Measurements from ENCODE around the gene REC8. TPM values are rescaled to one million over a fixed set of nuclear protein-coding genes. Genes with fewer than 3 reads are reported as not detected.

REC8 gene
- total and polyA plus RNA-seq, 2 of the 13 experiments (the other 11 are each of a cell fraction or from before 2014, with no cell fraction given): 3.4 to 14.7 TPM

GRCh38 chr14:24146978-24147760 lies 24.7 kb upstream of the REC8 start, which contains the start of gene RNF31 (continued):
- peak; percentile 84 for TF ChIP-seq SNAPC2 (CRISPR knock-in tag; IDR thresholded peaks at IDR 0.05)
- peak; percentile 31; the same call in 1 of the 2 replicates for TF ChIP-seq NCOA2 (CRISPR knock-in tag; IDR thresholded peaks at IDR 0.05)
- 0 out of 2 replicates have a peak, but pooled peaks have one; percentile 52 for TF ChIP-seq ZNF276 (CRISPR knock-in tag; IDR thresholded peaks at IDR 0.05; ENCODE audit: low read depth)
- TF ChIP-seq, protein P1, sequence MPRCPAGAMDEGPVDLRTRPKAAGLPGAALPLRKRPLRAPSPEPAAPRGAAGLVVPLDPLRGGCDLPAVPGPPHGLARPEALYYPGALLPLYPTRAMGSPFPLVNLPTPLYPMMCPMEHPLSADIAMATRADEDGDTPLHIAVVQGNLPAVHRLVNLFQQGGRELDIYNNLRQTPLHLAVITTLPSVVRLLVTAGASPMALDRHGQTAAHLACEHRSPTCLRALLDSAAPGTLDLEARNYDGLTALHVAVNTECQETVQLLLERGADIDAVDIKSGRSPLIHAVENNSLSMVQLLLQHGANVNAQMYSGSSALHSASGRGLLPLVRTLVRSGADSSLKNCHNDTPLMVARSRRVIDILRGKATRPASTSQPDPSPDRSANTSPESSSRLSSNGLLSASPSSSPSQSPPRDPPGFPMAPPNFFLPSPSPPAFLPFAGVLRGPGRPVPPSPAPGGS (CRISPR knock-in tag; IDR thresholded peaks at IDR 0.05): no peak; the same call in none of the 2 replicates
- TF ChIP-seq TCF7L2 (IDR thresholded peaks at IDR 0.05; ENCODE audit: low read depth, low read length): no peak
- peak; percentile 85 for TF ChIP-seq SRSF1 (optimal IDR thresholded peaks at IDR 0.05; ENCODE audit: low read depth, low read length)
- TF ChIP-seq KAT7 (CRISPR knock-in tag; IDR thresholded peaks at IDR 0.05; ENCODE audit: borderline replicate concordance): peak; percentile 82
- TF ChIP-seq ZNF367 (CRISPR knock-in tag; IDR thresholded peaks at IDR 0.05; ENCODE audit: borderline replicate concordance): peak; percentile 79; the same call in 1 of the 2 replicates
- peak; percentile 38; the same call in 1 of the 2 replicates for TF ChIP-seq FOSL1 (CRISPR knock-in tag; IDR thresholded peaks at IDR 0.05; ENCODE audit: borderline replicate concordance)
- peak; percentile 86 for TF ChIP-seq HNRNPH1 (optimal IDR thresholded peaks at IDR 0.05; ENCODE audit: low read depth, low read length)
- no peak; the same call in 1 of the 2 replicates for TF ChIP-seq RNF2 (conservative IDR thresholded peaks at IDR 0.05; ENCODE audit: low read depth)
- no peak; the same call in 1 of the 2 replicates for TF ChIP-seq ZNF354B (CRISPR knock-in tag; IDR thresholded peaks at IDR 0.05)
- no peak for TF ChIP-seq CENPX (CRISPR knock-in tag; IDR thresholded peaks at IDR 0.05)
- TF ChIP-seq SMARCC2 (IDR thresholded peaks at IDR 0.05): no peak
- peak; percentile 85 for TF ChIP-seq BRF2 (CRISPR knock-in tag; IDR thresholded peaks at IDR 0.05)
- TF ChIP-seq EP300 (IDR thresholded peaks at IDR 0.05; ENCODE audit: low read depth in 2 of 2, low read length in 2 of 2): no peak
- peak; percentile 33; the same call in 1 of the 2 replicates for TF ChIP-seq EP300 (CRISPR knock-in tag; IDR thresholded peaks at IDR 0.05; ENCODE audit: borderline replicate concordance)
- 0 out of 2 replicates have a peak, but pooled peaks have one; percentile 13 for TF ChIP-seq RARA (CRISPR knock-in tag; IDR thresholded peaks at IDR 0.05)
- peak; percentile 74; the same call in 1 of the 2 replicates for TF ChIP-seq TFDP2 (CRISPR knock-in tag; IDR thresholded peaks at IDR 0.05)
- TF ChIP-seq MLLT10 (CRISPR knock-in tag; IDR thresholded peaks at IDR 0.05): 0 out of 2 replicates have a peak, but pooled peaks have one; percentile 33
- no peak for TF ChIP-seq HES4 (CRISPR knock-in tag; IDR thresholded peaks at IDR 0.05; ENCODE audit: borderline replicate concordance)
- TF ChIP-seq THYN1 (CRISPR knock-in tag; IDR thresholded peaks at IDR 0.05; ENCODE audit: borderline replicate concordance, low read depth): no peak

All from HepG2 (cell line).